IMR-90 (cell line): Measurements from ENCODE around the gene LRRC4C. TPM values are rescaled to one million over a fixed set of nuclear protein-coding genes. Genes with fewer than 3 reads are reported as not detected.

ENCODE experiments used
- ATAC-seq: fragments of 200-7000 bp; cut with Tn5 transposase; 2 replicates; pipeline ENCODE4 v1.9.1; 2020; ENCODE audit warnings: low read depth, mild to moderate bottlenecking, moderate library complexity
- BruUV-seq: library from RNA; stranded (reverse); fragments of 400-500 nt; replicated peaks from 2 replicates; lab custom pipeline; 2021; lab: Mats Ljungman, UMichigan
- CTCF ChIA-PET: fragments of 300-600 bp; formaldehyde crosslinking; extraction: SDS; loops from one replicate; lab custom pipeline; 2021; ENCODE audit warnings: antibody characterized with exemption; lab: Yijun Ruan, JAX
- POLR2A ChIA-PET: fragments of 300-600 bp; sonication (Branson Sonifier 250); formaldehyde crosslinking; loops from one replicate; lab custom pipeline; 2022; ENCODE audit warnings: antibody characterized with exemption; ENCODE audit not compliant: unreplicated experiment; lab: Charles Lee
- DNase-seq: peaks from one replicate; pipeline ENCODE4 v3.0.0; 2013
- H2AFZ ChIP-seq: replicated peaks from 2 replicates; pipeline ENCODE3; 2013; ENCODE audit warnings: low read length, mild to moderate bottlenecking; ENCODE audit not compliant: poor library complexity
- H2AK5ac ChIP-seq: 2 replicates; pipeline ENCODE4 v1.6.1; 2013; ENCODE audit warnings: low read depth, low read length, inconsistent platforms
- H2AK9ac ChIP-seq: replicated peaks from 2 replicates; pipeline ENCODE3; 2013; ENCODE audit warnings: mild to moderate bottlenecking, low read depth, low read length, moderate library complexity; ENCODE audit not compliant: poor library complexity
- H2BK120ac ChIP-seq: 2 replicates; pipeline ENCODE4 v1.6.1; 2013; ENCODE audit warnings: low read depth, low read length, inconsistent platforms
- H2BK15ac ChIP-seq: 3 replicates; pipeline ENCODE4 v1.6.1; 2013; ENCODE audit warnings: low read depth, low read length, inconsistent platforms
- H2BK20ac ChIP-seq: 2 replicates; pipeline ENCODE4 v1.6.1; 2013; ENCODE audit warnings: low read depth, mild to moderate bottlenecking, inconsistent platforms, low read length, moderate library complexity
- H2BK5ac ChIP-seq: 2 replicates; pipeline ENCODE4 v1.6.1; 2013; ENCODE audit warnings: mild to moderate bottlenecking, low read depth, low read length, inconsistent platforms; ENCODE audit not compliant: poor library complexity, severe bottlenecking
- H3K14ac ChIP-seq: replicated peaks from 2 replicates; pipeline ENCODE4 v1.6.1; 2013; ENCODE audit warnings: low read depth, low read length, inconsistent platforms
- H3K18ac ChIP-seq: 2 replicates; pipeline ENCODE4 v1.6.1; 2013; ENCODE audit warnings: low read depth, low read length, control low read depth
- H3K23ac ChIP-seq: 2 replicates; pipeline ENCODE4 v1.6.1; 2013; ENCODE audit warnings: low read depth, low read length, inconsistent platforms
- H3K27ac ChIP-seq: 2 replicates; pipeline ENCODE4 v1.5.1; 2013; ENCODE audit warnings: mild to moderate bottlenecking, control low read depth, low read length; ENCODE audit not compliant: insufficient read depth
- H3K27me3 ChIP-seq: 2 replicates; pipeline ENCODE4 v1.6.1; 2013; ENCODE audit warnings: low read length; ENCODE audit not compliant: control insufficient read depth, insufficient read depth
- H3K36me3 ChIP-seq: 2 replicates; pipeline ENCODE4 v1.6.1; 2013; ENCODE audit warnings: low read length, mixed read lengths; ENCODE audit not compliant: control insufficient read depth, insufficient read depth
- H3K4ac ChIP-seq: 2 replicates; pipeline ENCODE4 v1.6.1; 2013; ENCODE audit warnings: low read depth, low read length, inconsistent platforms
- H3K4me1 ChIP-seq: 2 replicates; pipeline ENCODE4 v1.6.1; 2013; ENCODE audit warnings: low read length, mixed read lengths; ENCODE audit not compliant: control insufficient read depth, insufficient read depth
- H3K4me2 ChIP-seq: 2 replicates; pipeline ENCODE4 v1.6.1; 2013; ENCODE audit warnings: low read depth, mild to moderate bottlenecking, control low read depth, low read length, moderate library complexity
- H3K4me3 ChIP-seq: 2 replicates; pipeline ENCODE4 v1.5.1; 2013; ENCODE audit warnings: low read depth, mild to moderate bottlenecking, control low read depth, low read length, moderate library complexity; ENCODE audit not compliant: insufficient read depth
- H3K56ac ChIP-seq: 2 replicates; pipeline ENCODE4 v1.6.1; 2013; ENCODE audit warnings: low read length, inconsistent platforms; ENCODE audit not compliant: insufficient read depth; ENCODE audit errors: extremely low read depth
- H3K79me1 ChIP-seq, 2 experiments: 2 replicates each; pipeline ENCODE4 v1.6.1; 2013; ENCODE audit warnings: low read length in 2 of 2, inconsistent platforms in 1 of 2, low read depth in 1 of 2
- H3K9ac ChIP-seq: 2 replicates; pipeline ENCODE4 v1.6.1; 2013; ENCODE audit warnings: low read depth, low read length, control low read depth
- H3K9me1 ChIP-seq: 2 replicates; pipeline ENCODE4 v1.6.1; 2013; ENCODE audit warnings: low read length, inconsistent platforms; ENCODE audit not compliant: insufficient read depth
- H3K9me3 ChIP-seq: 2 replicates; pipeline ENCODE4 v1.6.1; 2013; ENCODE audit warnings: low read length; ENCODE audit not compliant: control insufficient read depth, insufficient read depth
- H4K20me1 ChIP-seq: 2 replicates; pipeline ENCODE4 v1.6.1; 2013; ENCODE audit warnings: low read length, inconsistent platforms; ENCODE audit not compliant: insufficient read depth
- H4K5ac ChIP-seq: 2 replicates; pipeline ENCODE4 v1.6.1; 2013; ENCODE audit warnings: mild to moderate bottlenecking, low read depth, low read length, control low read depth
- H4K8ac ChIP-seq, 2 experiments: 2 replicates each; pipeline ENCODE4 v1.6.1; 2013; ENCODE audit warnings: low read depth in 2 of 2, low read length in 2 of 2, control low read depth in 1 of 2, inconsistent platforms in 1 of 2
- H4K91ac ChIP-seq: 2 replicates; pipeline ENCODE4 v1.6.1; 2013; ENCODE audit warnings: low read depth, low read length, inconsistent platforms; ENCODE audit not compliant: insufficient read depth
- BHLHE40 ChIP-seq: fragments of 150-350 bp; IDR thresholded peaks from 2 replicates; pipeline ENCODE4 v1.6.1; 2016; ENCODE audit warnings: mild to moderate bottlenecking, low read depth, low read length
- CEBPB ChIP-seq: IDR thresholded peaks from 2 replicates; pipeline ENCODE4 v1.6.1; 2012; ENCODE audit warnings: low read depth, low read length, improper control_type of control experiment
- CHD1 ChIP-seq: IDR thresholded peaks from 2 replicates; pipeline ENCODE4 v1.6.1; 2012; ENCODE audit warnings: low read depth, low read length, improper control_type of control experiment
- CTCF ChIP-seq: conservative IDR thresholded peaks from 2 replicates; pipeline ENCODE4 v1.5.1; 2012; ENCODE audit warnings: mild to moderate bottlenecking, low read depth, low read length, improper control_type of control experiment
- ELK1 ChIP-seq: fragments of 150-350 bp; IDR thresholded peaks from 2 replicates; pipeline ENCODE4 v1.6.1; 2016; ENCODE audit warnings: low read depth, mild to moderate bottlenecking, low read length, moderate library complexity, borderline replicate concordance
- FOS ChIP-seq: fragments of 150-350 bp; IDR thresholded peaks from 2 replicates; pipeline ENCODE4 v1.6.1; 2016; ENCODE audit warnings: low read depth, low read length
- MAFK ChIP-seq: IDR thresholded peaks from 2 replicates; pipeline ENCODE4 v1.6.1; 2012; ENCODE audit warnings: low read depth, low read length, improper control_type of control experiment
- MAZ ChIP-seq: IDR thresholded peaks from 2 replicates; pipeline ENCODE4 v1.6.1; 2012; ENCODE audit warnings: low read depth, mild to moderate bottlenecking, low read length, improper control_type of control experiment, moderate library complexity, borderline replicate concordance
- MXI1 ChIP-seq: IDR thresholded peaks from 2 replicates; pipeline ENCODE4 v1.6.1; 2012; ENCODE audit warnings: low read depth, mild to moderate bottlenecking, low read length, moderate library complexity, borderline replicate concordance
- NFE2L2 ChIP-seq: fragments of 150-350 bp; IDR thresholded peaks from 2 replicates; pipeline ENCODE4 v1.6.1; 2016; ENCODE audit warnings: low read depth, mild to moderate bottlenecking, low read length
- POLR2A ChIP-seq: IDR thresholded peaks from 2 replicates; pipeline ENCODE4 v1.6.1; 2012; ENCODE audit warnings: mild to moderate bottlenecking, low read depth, low read length
- RAD21 ChIP-seq: IDR thresholded peaks from 2 replicates; pipeline ENCODE4 v1.6.1; 2012; ENCODE audit warnings: low read length, improper control_type of control experiment
- RCOR1 ChIP-seq: IDR thresholded peaks from 2 replicates; pipeline ENCODE4 v1.6.1; 2012; ENCODE audit warnings: mild to moderate bottlenecking, low read length, improper control_type of control experiment; ENCODE audit not compliant: insufficient replicate concordance
- RFX5 ChIP-seq: IDR thresholded peaks from 2 replicates; pipeline ENCODE4 v1.8.0; 2012; ENCODE audit warnings: low read depth, mild to moderate bottlenecking, low read length, moderate library complexity
- SMC3 ChIP-seq: fragments of 150-350 bp; IDR thresholded peaks from 2 replicates; pipeline ENCODE4 v1.6.1; 2016; ENCODE audit warnings: low read depth, mild to moderate bottlenecking, antibody characterized with exemption, low read length, moderate library complexity
- WGBS, 2 experiments: methylation state at CpG; one replicate each; pipeline versions ENCODE4 v1.1.5 to v1.1.7; 2013; ENCODE audit warnings: missing lambda C conversion rate in 2 of 2; ENCODE audit not compliant: insufficient read length in 1 of 2; ENCODE audit errors: extremely low coverage in 2 of 2; 5-methylcytosine and 5-hydroxymethylcytosine counted together
- dilution Hi-C: fragments of 300-500 bp; cut with HindIII; formaldehyde crosslinking; loops from one replicate; pipeline ENCODE4 v1.14.3; 2018; ENCODE audit warnings: low sequenced_read_pairs; ENCODE audit not compliant: unreplicated experiment
- in situ Hi-C: fragments of 300-500 bp; cut with MboI; formaldehyde crosslinking; loops from 3 replicates; pipeline ENCODE4 v1.14.3; 2019; ENCODE audit warnings: low sequenced_read_pairs, inconsistent platforms, mixed read lengths
- intact Hi-C: fragments of 100-400 bp; cut with micrococcal nuclease; formaldehyde crosslinking; loops from 2 replicates; pipeline ENCODE4 v1.10.0; 2022
- polyA plus RNA-seq, 3 experiments: library from polyadenylated mRNA; depleted of rRNA; stranded (reverse); fragments of >200 nt; gene quantifications; 2 replicates each; pipeline ENCODE4 v1.2.3, GENCODE V29; 2012; ENCODE audit warnings: low replicate concordance in 1 of 3
- total RNA-seq: library from RNA; depleted of rRNA; stranded (reverse); fragments of >200 nt; gene quantifications from 2 replicates; pipeline ENCODE4 v1.2.3, GENCODE V29; 2012

Gene LRRC4C
- total and polyA plus RNA-seq, 2 of the 4 experiments (the other 2 are of a cell fraction): under 0.01 to 0.03 TPM

- CTCF ChIA-PET: no interaction called here
- BruUV-seq: no TSS peak
Observed at GRCh38 chr11:40544162-40544561, 915.3 kb downstream of the LRRC4C start.

More at GRCh38 chr11:40544162-40544561, 915.3 kb downstream of the LRRC4C start:
- Histone ChIP-seq H3K4me2 (no peak overlapping the region), H2BK120ac (no peak overlapping the region), H3K4ac (no peak overlapping the region), H2AK5ac (no peak overlapping the region), H3K4me3 (no peak overlapping the region), H2BK15ac (no peak overlapping the region), H3K23ac (no peak overlapping the region), H3K9me3 (no peaks in the 10 kb centered on the region; the same call in 1 of the 2 replicates), H4K20me1 (no peaks in the 10 kb centered on the region), H3K14ac (no peak overlapping the region), H4K5ac (no peak overlapping the region), H4K91ac (no peak overlapping the region), H3K56ac (no peak overlapping the region), H2AK9ac (no peak overlapping the region), H3K4me1 (no peaks in the 10 kb centered on the region), H4K8ac (no peak overlapping the region), H3K27ac (no peak overlapping the region), H3K27me3 (no peaks in the 10 kb centered on the region), H2BK5ac (no peak overlapping the region), H2AFZ (no peak overlapping the region), H3K36me3 (no peaks in the 10 kb centered on the region), H2BK20ac (no peak overlapping the region), H3K18ac (no peak overlapping the region), H3K9me1 (no peaks in the 10 kb centered on the region), H3K9ac (no peak overlapping the region), H3K79me1 (no peaks in the 10 kb centered on the region)
- in situ Hi-C loops (no loop called here), intact Hi-C loops (no loop called here), dilution Hi-C loops (no loop called here)
- POLR2A ChIA-PET: no interaction called here
- ATAC-seq (no peak), DNase-seq (no peak)
- no CpG with 5 or more reads among the region's 3 CpGs for WGBS, 2 experiments
- TF ChIP-seq NFE2L2 (no peak), MAFK (no peak), CEBPB (no peak), BHLHE40 (no peak), MXI1 (no peak), CHD1 (no peak), SMC3 (no peak), RAD21 (no peak), CTCF (no peak), POLR2A (no peak), RFX5 (no peak), RCOR1 (no peak), ELK1 (no peak), FOS (no peak), MAZ (no peak)
